ENCODE data around the gene CDK5RAP1.

DNA sequence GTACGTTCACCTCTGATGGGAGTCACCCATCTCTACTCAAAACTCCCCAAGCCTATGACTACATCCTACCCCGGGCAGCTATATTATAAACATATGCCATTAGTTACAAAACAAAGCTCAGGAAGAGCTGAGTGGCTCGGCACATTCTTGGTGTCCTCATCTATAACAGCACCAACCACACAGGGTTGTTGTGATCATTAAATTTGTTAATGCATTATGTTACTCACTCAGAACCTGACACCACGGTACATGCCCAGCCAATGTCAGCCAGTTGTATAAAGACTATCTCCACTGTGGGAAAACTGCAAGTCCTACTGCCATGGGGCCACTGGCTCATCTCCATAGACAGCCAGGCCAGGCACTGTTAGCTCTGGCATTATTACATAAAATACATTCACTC lies 7.7 kb downstream of the CDK5RAP1 start:
- TF ChIP-seq, protein P1, sequence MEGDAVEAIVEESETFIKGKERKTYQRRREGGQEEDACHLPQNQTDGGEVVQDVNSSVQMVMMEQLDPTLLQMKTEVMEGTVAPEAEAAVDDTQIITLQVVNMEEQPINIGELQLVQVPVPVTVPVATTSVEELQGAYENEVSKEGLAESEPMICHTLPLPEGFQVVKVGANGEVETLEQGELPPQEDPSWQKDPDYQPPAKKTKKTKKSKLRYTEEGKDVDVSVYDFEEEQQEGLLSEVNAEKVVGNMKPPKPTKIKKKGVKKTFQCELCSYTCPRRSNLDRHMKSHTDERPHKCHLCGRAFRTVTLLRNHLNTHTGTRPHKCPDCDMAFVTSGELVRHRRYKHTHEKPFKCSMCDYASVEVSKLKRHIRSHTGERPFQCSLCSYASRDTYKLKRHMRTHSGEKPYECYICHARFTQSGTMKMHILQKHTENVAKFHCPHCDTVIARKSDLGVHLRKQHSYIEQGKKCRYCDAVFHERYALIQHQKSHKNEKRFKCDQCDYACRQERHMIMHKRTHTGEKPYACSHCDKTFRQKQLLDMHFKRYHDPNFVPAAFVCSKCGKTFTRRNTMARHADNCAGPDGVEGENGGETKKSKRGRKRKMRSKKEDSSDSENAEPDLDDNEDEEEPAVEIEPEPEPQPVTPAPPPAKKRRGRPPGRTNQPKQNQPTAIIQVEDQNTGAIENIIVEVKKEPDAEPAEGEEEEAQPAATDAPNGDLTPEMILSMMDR (IDR thresholded peaks at IDR 0.05) = no peak
- TF ChIP-seq POLR2A (IDR thresholded peaks at IDR 0.05) = no peak
